Measurements from ENCODE around the gene SPATS1.

GRCh38 chr6:44388135-44388487 lies 45.7 kb downstream of the SPATS1 start:
- TF ChIP-seq CTCF (IDR thresholded peaks at IDR 0.05; ENCODE audit: poor library complexity, severe bottlenecking) (no peak), RAD21 (conservative IDR thresholded peaks at IDR 0.05) (no peak), POLR2AphosphoS5 (IDR thresholded peaks at IDR 0.05) (no peak), EZH2 (IDR thresholded peaks at IDR 0.05; ENCODE audit: borderline replicate concordance, insufficient read depth, low read length, poor library complexity, severe bottlenecking) (no peak), MXI1 (conservative IDR thresholded peaks at IDR 0.05; ENCODE audit: poor library complexity, severe bottlenecking) (no peak), TAF1 (IDR thresholded peaks at IDR 0.05; ENCODE audit: low read depth) (no peak), EP300 (conservative IDR thresholded peaks at IDR 0.05; ENCODE audit: poor library complexity, severe bottlenecking) (no peak)
